GM21526 (cell line): ENCODE results near the gene CRACDL.
"Not testable (repeated sequence)": the region's sequence is repeated elsewhere in the genome, so short reads cannot be mapped to it uniquely, and the experiment has no call there.

Source experiments
- ATAC-seq: cut with Tn5 transposase; IDR thresholded peaks from one replicate; pipeline ENCODE4 v1.9.1; 2021; ENCODE audit warnings: moderate library complexity; ENCODE audit not compliant: unreplicated experiment, low FRiP score

The CRACDL gene

DNA sequence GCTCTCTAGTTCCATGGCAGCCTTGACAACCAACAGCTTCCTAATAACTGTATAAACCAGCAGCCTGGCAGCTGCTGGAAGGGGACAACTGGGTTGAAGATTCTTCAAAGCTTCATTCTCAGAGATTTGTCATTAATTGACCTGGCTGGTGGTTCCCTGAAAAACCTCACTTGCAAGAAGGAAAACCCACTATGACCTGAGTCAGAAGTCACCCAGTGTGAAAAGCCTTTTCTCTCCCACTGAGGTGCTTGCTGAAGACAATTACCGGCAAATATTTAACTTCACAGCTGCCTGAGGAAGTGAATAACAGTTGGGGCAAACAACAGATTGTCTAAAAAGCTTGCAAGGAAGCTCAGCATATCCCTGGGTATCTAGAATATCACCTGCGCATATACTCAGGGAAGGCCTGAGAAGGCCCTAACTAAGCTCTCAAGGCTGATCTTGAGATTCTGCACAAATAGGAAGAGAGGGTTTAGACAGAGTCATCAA, 49.9 kb downstream of the CRACDL start:
- ATAC-seq: no peak

DNA sequence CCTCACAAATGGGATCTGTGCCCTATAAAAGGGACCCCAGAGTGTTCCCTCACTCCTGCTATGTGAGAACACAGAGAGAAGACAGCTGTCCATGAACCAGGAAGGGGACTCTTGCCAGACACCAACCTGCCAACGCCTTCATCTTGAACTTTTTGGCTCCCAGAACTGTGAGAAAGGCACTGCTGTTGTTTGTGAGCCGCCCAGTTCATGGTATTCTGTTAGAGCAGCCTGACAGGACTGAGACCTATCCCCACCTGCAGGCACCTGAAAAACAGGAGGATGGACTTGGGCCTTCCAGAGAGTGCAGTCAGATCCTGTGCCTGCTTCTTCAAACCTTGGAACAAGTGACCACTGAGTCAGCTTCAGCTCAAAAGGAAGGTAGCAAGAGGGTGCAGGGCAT, 51.4 kb downstream of the CRACDL start:
- no peak for ATAC-seq

DNA sequence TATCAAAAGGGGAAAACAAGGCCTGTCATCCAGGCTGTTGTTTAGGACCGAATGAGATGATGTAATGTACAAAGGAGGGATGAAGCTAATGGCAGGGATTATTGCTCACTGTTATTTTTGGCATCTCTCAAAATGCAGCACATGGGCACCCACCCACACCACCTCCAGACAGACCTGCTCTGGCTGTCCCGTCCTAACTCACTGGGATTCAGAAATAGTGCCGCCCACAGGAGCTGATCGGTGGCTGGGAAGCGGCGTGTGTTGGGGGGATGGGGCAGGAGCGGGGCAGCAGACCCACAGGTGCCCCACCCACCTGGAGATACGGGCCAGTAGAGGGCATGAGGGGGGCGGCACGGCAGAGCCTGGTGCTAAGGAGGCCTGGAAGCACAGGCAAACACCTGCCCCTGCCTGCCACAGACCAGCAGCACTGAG, 52.2 kb downstream of the CRACDL start:
- no peak for ATAC-seq

DNA sequence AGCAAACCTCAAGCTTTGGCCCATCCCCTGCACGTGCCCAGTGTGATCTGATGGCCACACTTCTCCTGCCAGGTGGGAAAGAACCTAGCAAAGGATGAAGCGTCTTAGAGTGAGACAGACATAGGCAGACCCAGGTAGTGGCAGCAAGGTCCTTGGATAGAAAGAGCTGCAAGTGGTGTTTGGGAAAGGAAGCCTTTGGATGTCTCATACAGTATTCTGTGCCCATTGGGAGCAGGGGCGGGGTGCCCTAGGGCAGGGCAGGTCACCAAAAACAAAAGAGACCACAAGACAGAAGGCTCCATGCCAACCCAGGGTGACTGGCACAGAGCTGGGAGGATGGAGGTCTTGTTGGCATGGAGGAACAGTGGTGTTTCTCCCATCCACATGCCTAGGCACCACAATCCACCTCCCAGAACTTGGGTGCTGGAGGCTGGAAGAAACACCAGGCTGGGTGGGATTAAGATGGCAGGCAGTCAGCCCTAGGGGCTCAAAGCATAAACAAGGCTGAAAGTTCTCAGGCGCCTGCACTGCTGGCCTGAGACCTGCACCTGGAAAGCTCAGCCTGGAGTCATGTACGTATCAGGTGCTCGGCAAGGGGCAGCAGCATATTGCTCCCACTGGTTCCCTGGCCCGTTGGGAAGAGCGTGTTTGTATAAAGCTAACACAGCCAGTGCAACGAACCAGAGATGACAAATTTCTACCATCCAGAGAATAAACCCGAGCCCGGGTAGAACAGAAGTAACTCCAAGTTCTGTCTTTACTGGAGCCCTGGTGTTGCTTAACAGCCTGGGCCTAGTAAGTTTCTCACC, 52.9 kb downstream of the CRACDL start:
- no peak for ATAC-seq

DNA sequence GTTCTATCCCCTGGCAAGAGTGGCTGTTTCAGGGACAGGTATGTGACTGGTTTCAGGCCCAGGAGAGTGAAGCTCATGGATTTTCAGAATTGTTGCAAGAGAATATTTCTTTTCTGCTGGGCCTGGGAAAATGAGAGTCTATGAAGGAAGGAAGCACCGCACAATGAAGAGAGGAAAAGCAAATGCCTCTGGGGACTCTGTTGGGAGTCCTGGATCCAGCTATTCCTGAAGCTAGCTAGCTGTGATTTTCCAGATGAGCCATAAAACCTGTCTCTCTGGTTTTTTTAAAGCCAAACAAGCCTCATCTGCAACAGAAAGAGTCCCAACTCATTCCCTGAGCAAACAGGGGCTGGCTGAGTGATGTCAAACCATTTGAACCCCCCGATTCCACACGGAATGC, 53.7 kb downstream of the CRACDL start:
- no peak for ATAC-seq

DNA sequence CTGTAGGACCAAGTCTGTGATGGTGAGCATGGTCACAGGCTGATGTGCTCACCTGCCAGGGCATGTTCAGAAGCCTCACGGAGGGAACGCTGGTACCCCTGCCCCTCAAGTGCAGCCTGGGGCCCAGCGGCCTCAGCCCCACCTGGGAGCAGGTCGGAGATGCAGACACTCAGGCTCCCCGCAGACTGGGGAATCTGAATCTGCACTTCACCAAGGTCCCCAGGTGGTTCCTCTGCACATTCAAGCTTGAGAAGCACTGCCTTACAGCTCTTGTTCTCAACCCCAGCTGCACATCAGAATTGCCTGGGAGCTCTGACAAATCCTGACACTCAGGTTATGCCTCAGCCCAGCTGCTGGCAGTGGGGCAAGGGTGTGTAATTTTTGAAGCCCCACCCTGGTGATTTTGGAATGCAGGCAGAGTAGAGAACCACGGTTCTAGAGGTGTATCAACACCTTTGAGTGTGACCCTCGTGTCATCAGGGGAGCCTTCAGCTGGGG, 54.8 kb downstream of the CRACDL start:
- no peak for ATAC-seq

DNA sequence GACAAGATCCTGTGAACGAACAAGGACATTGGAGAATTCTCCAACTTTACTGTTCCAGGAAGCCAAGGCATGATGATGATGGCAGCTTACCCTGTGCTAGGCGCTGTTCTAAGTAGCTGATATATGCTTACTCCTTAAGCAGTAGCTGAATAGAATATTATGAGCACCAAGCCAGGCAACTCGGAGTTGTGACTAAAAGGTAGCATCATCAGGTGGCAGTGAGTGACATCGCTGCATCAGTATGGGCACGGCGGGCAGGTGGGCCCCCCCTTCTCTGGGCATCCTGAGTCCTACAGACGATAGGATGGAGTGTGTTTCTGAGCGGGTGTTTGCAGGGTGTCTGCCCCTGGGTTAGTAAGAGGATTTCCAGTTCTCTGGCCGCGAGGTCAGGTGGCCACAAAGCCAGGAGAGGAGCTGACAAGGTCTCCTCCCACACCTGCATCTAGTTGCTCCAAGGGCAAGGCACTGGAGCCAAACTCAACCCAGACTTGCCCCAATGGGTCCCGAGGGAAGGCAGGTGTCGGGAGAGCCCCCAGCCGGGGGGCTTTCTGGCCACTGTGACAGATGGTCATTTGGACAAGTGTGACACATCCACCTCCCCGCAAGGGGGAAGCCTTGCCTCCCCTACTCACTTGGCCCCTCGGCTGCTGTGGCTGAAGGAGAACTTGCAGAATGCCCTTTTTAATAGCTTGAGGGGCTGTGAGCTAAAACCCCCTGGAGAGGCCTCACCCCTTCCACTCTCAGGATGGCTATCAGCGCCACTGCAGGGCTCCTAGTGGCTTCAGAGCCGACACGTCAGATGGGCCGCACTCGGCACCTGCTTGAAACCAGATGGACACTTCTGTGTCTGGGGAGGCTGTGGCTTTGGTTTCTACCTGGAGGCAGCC, 55.5 kb downstream of the CRACDL start:
- ATAC-seq: no peak

DNA sequence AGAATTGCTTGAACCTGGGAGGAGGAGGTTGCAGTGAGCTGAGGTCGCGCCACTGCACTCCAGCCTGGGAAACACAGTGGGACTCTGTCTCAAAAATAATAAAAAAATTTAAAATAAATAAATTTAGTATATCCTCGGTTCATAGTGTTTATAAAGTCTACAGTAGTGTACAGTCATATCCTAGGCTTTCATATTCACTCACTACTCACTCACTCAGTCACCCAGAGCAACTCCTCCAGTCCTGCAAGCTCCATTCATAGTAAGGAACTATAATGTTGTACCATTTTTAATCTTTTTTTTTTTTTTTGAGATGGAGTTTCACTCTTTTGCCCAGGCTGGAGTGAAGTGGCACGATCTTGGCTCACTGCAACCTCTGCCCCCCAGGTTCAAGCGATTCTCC, 58.4 kb downstream of the CRACDL start:
- not testable (repeated sequence) for ATAC-seq

DNA sequence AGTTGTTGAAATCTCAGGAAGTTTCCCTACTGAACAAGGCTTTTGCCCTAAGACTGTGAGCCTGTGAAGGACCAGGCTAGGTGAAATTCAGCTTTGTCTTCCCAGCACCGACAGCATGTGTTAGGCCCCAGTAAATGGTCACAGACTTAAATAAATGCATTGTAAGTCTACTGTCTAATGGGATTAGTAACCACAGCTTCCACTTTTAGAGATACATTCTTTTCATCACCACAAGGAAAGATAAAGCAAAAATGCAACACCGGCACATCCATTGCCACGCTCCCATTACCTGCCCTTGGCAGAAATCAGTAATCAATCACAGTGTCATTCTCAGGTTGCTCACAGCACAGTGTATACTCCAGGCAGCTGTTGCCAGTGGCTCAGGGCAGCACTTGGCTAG, 59.3 kb downstream of the CRACDL start:
- no peak for ATAC-seq

DNA sequence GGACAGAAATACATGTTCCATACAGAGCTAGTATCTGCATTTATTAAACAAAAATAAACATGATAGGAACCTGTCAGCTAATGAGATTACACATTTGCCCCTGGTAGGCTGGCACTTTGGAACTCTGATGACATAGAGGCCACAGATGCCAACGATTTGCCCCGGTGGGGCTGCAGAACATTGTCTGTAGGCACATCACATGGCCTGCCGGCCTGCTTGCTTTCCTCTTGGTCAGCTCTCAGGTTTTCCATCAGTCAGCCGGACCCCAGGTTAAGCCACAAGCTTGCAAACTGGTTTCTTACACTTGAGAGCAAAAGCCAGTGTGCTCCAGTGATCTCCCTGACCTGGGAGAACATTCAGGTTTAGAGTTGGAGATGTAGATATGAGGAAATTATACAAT, 60.3 kb downstream of the CRACDL start:
- no peak for ATAC-seq

DNA sequence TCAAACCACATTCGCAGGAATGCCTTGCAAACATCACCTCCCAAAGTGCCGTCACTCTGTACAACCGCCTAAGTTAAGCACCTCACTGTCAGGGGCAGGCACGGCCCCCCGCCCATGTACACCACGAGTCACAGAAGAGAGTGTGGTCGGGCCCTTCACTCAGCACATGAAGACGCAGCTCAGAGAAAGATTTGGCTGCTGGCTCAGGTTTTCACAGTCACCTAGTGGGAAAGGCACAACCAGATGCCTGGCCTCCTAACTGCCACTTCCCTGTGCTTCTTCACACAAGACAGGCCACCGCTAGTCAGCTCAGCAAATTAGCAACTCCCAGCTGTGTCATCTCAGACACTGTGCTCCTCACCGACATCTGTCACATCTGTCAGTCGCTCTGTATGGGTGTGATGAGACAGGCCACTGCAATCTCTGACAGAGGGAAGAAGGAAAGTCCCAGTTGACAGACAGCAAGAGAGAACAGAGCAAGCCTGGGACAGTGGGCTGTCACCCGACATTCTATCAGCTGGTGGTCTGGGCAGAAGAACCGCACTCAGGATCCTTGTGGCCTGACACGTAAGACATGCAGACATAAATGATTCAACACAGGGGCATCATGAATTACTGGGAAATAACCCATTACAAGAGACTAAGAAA, 60.8 kb downstream of the CRACDL start:
- ATAC-seq: no peak

DNA sequence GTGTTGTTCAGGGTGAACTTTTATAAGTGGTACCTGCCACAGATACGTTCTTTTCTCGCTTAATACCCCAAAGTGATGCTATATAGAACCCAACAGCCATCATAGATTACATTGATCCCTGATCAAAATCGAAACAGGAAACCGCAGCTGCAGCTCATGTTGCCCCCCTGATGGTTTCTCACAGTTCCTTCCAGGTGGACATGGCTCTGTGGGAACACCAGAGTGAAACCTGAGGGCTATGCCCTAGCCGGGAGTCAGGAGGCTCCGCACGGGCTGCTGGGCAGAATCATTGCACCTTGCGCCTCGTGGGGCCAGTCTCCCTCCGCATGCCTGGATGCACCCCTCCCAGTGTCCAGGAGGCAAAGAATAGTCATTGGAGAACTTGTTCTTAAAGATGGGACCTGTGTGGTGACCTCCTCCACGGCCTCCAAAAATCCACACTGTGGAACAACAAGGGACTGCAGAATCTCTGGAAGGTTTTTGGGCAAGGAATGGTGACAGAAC, 61.8 kb downstream of the CRACDL start:
- ATAC-seq: no peak

DNA sequence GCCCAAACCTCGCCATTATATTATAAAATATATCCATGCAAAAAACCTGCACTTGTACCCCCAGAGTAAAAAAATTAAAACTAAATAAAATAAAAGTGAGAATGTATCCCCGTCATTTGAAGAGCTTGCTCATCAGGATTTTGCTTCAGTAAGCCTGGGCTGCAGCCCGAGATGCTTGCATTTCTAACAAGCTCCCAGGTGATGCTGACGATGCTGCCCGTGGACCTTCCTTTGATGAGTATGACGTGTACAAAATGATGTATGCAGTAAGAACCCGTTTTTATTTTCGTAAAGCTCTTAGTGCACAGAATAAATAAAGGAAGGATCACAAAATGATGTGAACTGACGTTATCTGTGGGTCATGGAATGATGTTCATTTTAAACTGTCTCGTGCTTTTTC, 63.5 kb downstream of the CRACDL start:
- ATAC-seq: no peak

DNA sequence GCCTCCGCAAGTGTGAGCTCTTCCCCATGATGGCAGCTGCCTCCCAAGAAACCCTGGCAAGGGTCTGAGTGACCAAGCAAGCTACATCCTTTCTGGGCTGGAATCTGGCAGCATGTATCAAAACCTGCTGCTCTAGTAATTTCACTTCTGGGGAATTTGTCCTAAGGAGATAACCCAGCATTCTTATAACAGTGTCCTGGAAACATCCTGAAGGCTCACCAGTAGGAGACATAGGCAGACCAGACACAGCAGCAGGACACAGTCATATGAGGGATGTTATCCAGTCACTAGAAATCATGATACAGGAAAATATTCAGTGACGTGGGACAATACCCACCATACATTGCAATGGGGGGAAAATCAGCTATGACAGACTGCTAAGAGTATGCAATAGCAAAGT, 64.5 kb downstream of the CRACDL start:
- no peak for ATAC-seq

DNA sequence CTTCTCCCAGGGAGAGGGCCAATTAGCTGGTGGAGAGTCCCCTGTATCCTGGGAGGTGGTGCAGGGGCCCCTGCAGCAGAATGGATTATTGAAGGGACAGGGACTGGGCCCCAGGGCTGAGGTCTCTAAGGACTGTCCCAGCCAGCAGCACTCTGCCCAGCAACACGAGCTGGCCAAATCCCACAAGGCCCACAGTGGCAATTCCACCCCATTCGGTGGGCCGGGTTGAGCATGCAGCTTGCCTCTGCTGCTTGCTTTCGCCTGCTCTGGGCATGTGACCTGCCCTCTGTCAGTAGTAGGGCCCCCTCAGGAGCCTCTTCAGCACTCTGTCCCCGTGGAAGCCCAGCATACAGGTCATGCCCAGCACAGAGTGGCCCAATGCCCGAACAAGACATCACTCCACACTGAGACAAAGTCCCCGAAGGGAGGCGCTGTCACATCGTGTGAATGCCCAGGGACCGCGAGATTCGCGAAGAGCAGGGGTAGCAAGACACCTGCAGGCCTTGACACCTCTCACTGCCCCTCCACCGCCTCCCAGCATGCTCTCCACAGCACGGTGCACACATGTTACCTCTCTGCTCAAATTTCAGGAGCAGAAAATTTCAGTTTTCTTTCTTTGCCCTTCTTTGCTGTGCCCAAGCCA, 65.4 kb downstream of the CRACDL start:
- no peak for ATAC-seq

DNA sequence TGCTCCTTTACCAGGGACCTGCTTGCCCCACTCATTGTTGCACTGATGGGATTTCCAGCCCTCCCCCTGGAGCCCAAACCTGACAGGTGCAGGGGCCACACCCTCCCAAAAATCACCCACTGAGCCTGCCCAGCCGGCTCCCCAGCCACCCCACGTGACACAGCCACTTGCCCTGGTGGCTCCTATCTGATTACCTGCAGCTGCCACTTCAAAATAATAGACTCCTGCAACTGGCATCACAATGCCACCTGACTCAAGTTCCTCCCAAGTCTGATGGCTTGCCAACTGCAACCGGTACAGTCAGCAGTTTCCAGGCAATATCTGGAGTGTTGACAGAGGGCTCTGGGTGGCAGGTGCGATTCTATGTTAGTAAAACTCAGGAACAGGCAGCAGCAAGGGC, 66.2 kb downstream of the CRACDL start:
- no peak for ATAC-seq

DNA sequence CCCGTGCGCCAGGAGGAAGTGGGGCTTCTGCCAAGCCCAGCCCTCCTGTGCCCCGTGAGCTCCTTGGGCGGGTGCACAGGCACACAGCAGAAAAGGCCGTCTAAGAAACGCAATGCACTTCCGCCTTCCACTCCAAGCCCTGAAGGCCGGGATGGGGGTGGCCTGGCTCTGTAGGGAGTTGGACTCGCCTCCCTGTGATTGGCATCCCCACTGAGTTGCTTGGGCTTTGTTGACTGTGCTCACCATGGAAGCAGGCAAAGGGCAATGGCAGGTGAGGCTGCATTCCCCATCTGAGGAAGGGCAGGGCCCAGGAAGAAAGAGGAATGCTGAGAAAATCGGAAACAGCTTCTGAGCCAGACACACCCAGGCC, 66.8 kb downstream of the CRACDL start:
- no peak for ATAC-seq

DNA sequence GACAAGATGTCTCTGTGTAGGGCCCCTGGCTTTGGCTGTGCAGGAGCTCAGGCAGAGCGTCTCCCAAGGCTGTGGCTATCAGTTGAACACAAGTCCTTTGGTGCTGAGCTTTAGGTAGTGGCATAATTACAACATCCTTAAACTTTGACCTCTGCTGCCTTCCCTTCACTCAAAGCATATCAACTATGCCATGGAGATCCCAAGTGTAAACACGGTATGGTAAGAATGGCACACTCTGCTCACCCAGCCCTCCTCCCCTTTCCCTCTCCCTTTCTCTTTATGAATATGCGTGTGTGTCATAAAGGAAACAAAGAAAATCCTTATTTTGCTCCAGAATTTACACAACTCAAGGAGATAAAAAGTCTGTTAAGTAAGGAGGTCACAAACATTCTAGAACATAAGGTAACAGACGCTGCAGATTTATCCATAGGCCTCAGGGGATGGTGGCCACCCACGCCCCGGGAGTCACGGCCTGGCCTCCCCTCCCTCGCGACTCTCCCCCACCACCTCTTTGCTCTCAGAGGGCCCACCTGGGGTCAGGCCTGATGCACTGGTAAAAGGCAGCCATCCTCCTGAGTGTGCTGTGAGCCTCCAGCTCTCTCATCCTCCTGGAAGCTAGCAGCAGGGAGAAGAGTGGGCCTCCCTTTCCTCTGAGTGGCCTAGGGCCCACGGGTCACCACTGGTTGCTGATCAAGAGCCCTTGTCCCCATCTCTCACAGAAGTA, 67.3 kb downstream of the CRACDL start:
- no peak for ATAC-seq

DNA sequence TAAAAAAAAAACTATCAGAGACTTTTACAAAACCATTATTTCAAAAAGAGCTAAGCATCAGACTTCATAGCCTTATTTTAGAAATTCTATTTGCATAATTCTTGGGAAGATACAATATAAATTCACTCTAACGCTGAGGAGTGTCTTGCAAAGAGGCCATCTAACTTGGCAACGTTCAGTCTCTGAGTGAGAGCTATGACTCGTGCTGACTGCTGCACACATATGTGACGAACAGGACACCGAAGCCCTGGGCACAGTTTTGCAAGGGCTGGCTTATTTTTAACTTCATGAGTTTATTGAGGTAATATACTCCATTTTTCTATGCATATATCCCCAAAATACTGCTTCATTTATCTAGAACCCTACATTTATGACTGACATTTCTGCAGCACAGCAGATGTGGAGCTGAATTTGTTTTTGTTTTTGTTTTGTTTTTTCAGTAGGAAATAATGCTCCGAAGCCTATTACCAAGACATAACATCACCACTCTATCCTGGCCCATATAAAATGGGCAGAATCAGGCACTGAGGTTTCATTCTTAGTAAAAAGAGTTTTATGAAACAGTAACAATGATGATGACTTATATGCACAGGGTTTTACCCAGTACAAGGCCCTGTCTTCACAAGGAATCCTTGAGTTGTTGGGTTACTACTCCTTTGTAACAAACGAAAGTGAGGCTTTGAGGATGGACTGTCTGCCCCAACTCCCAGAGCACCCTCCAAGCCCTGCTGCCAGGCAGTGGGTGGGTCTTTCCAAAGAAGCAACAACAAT, 68.3 kb downstream of the CRACDL start:
- ATAC-seq: no peak
